ENCODE data around the gene ZMYND10. TPM values are rescaled to one million over a fixed set of nuclear protein-coding genes. Genes with fewer than 3 reads are reported as not detected.
"Not testable (repeated sequence)": the region's sequence is repeated elsewhere in the genome, so short reads cannot be mapped to it uniquely, and the experiment has no call there.

Gene ZMYND10
- total and polyA plus RNA-seq, 5 donors from 2014 or later = 0.09 to 1.6 TPM; not detected in 3

GRCh38 chr3:50314342-50314741 is 31.2 kb downstream of the ZMYND10 start:
- peak overlapping the region in 1 of 3 donors; percentile 12 for H3K27ac Mint-ChIP-seq

GRCh38 chr3:50312041-50312440 is 33.5 kb downstream of the ZMYND10 start:
- H3K4me1 ChIP-seq (ENCODE audit: control insufficient read depth, insufficient read depth, low read length, poor library complexity, severe bottlenecking) = peaks cover 12% of the 10 kb centered on the region
- H3K36me3 Mint-ChIP-seq; H3K4me3 Mint-ChIP-seq; H3K4me3 ChIP-seq (ENCODE audit: low read depth, low read length); H3K27ac Mint-ChIP-seq; H3K9me3 Mint-ChIP-seq; DNase-seq; H3K27ac ChIP-seq (ENCODE audit: insufficient read depth, low read length, poor library complexity, severe bottlenecking); H3K9me3 ChIP-seq (ENCODE audit: control insufficient read depth in 2 of 2, low read length in 2 of 2); H3K36me3 ChIP-seq (ENCODE audit: control insufficient read depth, insufficient read depth, low read length); ATAC-seq (ENCODE audit: low read depth in 2 of 2); H3K27me3 ChIP-seq (ENCODE audit: control insufficient read depth, insufficient read depth, low read length); H3K27me3 Mint-ChIP-seq: not testable (repeated sequence)
- H3K4me1 Mint-ChIP-seq = peaks cover 5 to 19% (median 12%) of the 10 kb centered on the region in 4 donors

More at GRCh38 chr3:50314342-50314741, 31.2 kb downstream of the ZMYND10 start:
- H3K27me3 Mint-ChIP-seq = peaks cover 5% of the 10 kb centered on the region
- H3K4me3 Mint-ChIP-seq = no peak overlapping the region
- Histone ChIP-seq H3K9me3 (ENCODE audit: control insufficient read depth in 2 of 2, low read length in 2 of 2) (no peaks in the 10 kb centered on the region), H3K4me3 (ENCODE audit: low read depth, low read length) (no peak overlapping the region), H3K36me3 (ENCODE audit: control insufficient read depth, insufficient read depth, low read length) (no peaks in the 10 kb centered on the region), H3K27ac (ENCODE audit: insufficient read depth, low read length, poor library complexity, severe bottlenecking) (no peak overlapping the region), H3K4me1 (ENCODE audit: control insufficient read depth, insufficient read depth, low read length, poor library complexity, severe bottlenecking) (peaks cover 19% of the 10 kb centered on the region), H3K27me3 (ENCODE audit: control insufficient read depth, insufficient read depth, low read length) (no peaks in the 10 kb centered on the region)
- no peak for DNase-seq
- peaks cover 3% of the 10 kb centered on the region for H3K36me3 Mint-ChIP-seq
- ATAC-seq (ENCODE audit: low read depth in 2 of 2) = no peak
- H3K9me3 Mint-ChIP-seq = no peaks in the 10 kb centered on the region
- peaks cover 5 to 31% (median 16%) of the 10 kb centered on the region in 4 donors for H3K4me1 Mint-ChIP-seq

- no peak for DNase-seq
- Histone ChIP-seq H3K27me3 (ENCODE audit: control insufficient read depth, insufficient read depth, low read length) (no peaks in the 10 kb centered on the region), H3K4me3 (ENCODE audit: low read depth, low read length) (no peak overlapping the region), H3K9me3 (ENCODE audit: control insufficient read depth in 2 of 2, low read length in 2 of 2) (no peaks in the 10 kb centered on the region), H3K4me1 (ENCODE audit: control insufficient read depth, insufficient read depth, low read length, poor library complexity, severe bottlenecking) (peaks cover 10% of the 10 kb centered on the region), H3K27ac (ENCODE audit: insufficient read depth, low read length, poor library complexity, severe bottlenecking) (no peak overlapping the region), H3K36me3 (ENCODE audit: control insufficient read depth, insufficient read depth, low read length) (no peaks in the 10 kb centered on the region)
- H3K27ac Mint-ChIP-seq = no peak overlapping the region
- H3K36me3 Mint-ChIP-seq = no peaks in the 10 kb centered on the region
- H3K4me3 Mint-ChIP-seq = no peak overlapping the region
- H3K27me3 Mint-ChIP-seq = no peaks in the 10 kb centered on the region
- no peak for ATAC-seq (ENCODE audit: low read depth in 2 of 2)
- H3K4me1 Mint-ChIP-seq = peaks cover 0 to 20% (median 5%) of the 10 kb centered on the region in 4 donors
- H3K9me3 Mint-ChIP-seq = no peaks in the 10 kb centered on the region
These were observed 40.9 kb downstream of the ZMYND10 start for GRCh38 chr3:50304601-50305000.

- no peaks in the 10 kb centered on the region for H3K27me3 ChIP-seq (ENCODE audit: control insufficient read depth, insufficient read depth, low read length)
- ATAC-seq (ENCODE audit: low read depth in 2 of 2) = no peak
- H3K4me1 ChIP-seq (ENCODE audit: control insufficient read depth, insufficient read depth, low read length, poor library complexity, severe bottlenecking) = peaks cover 20% of the 10 kb centered on the region
- Mint-ChIP-seq H3K36me3 (no peaks in the 10 kb centered on the region), H3K4me3 (no peak within 1 kb of the TSS), H3K27me3 (no peaks in the 10 kb centered on the region), H3K9me3 (no peaks in the 10 kb centered on the region), H3K4me1 (peaks cover 0 to 31% (median 11%) of the 10 kb centered on the region in 4 donors), H3K27ac (peak within 1 kb of the TSS in 1 of 3 donors; percentile 48)
- H3K36me3 ChIP-seq (ENCODE audit: control insufficient read depth, insufficient read depth, low read length) = no peaks in the 10 kb centered on the region
- no peak within 1 kb of the TSS for H3K27ac ChIP-seq (ENCODE audit: insufficient read depth, low read length, poor library complexity, severe bottlenecking)
- H3K9me3 ChIP-seq (ENCODE audit: control insufficient read depth in 2 of 2, low read length in 2 of 2) = no peaks in the 10 kb centered on the region
- DNase-seq = no peak
- no peak within 1 kb of the TSS for H3K4me3 ChIP-seq (ENCODE audit: low read depth, low read length)
These were observed 42.3 kb downstream of the ZMYND10 start, which contains the start of gene HYAL1 for GRCh38 chr3:50303013-50303815. TSS of gene HYAL1 (minus strand) at chr3:50303574. CDS start at chr3:50302956, 618 bp downstream.

GRCh38 chr3:50302095-50303012 is 43.2 kb downstream of the ZMYND10 start:
- Mint-ChIP-seq H3K27ac (no peak overlapping the region), H3K9me3 (no peaks in the 10 kb centered on the region), H3K36me3 (no peaks in the 10 kb centered on the region), H3K4me3 (peak overlapping the region in 2 of 4 donors; percentile 26 to 47), H3K4me1 (peaks cover 0 to 39% (median 14%) of the 10 kb centered on the region in 4 donors), H3K27me3 (no peaks in the 10 kb centered on the region)
- DNase-seq = no peak
- H3K27ac ChIP-seq (ENCODE audit: insufficient read depth, low read length, poor library complexity, severe bottlenecking) = no peak overlapping the region
- no peak overlapping the region for H3K4me3 ChIP-seq (ENCODE audit: low read depth, low read length)
- no peak for ATAC-seq (ENCODE audit: low read depth in 2 of 2)
- H3K9me3 ChIP-seq (ENCODE audit: control insufficient read depth in 2 of 2, low read length in 2 of 2) = no peaks in the 10 kb centered on the region
- H3K4me1 ChIP-seq (ENCODE audit: control insufficient read depth, insufficient read depth, low read length, poor library complexity, severe bottlenecking) = peaks cover 25% of the 10 kb centered on the region
- H3K27me3 ChIP-seq (ENCODE audit: control insufficient read depth, insufficient read depth, low read length) = no peaks in the 10 kb centered on the region
- H3K36me3 ChIP-seq (ENCODE audit: control insufficient read depth, insufficient read depth, low read length) = no peaks in the 10 kb centered on the region

GRCh38 chr3:50300681-50301254 is 44.8 kb downstream of the ZMYND10 start:
- no peaks in the 10 kb centered on the region for H3K9me3 Mint-ChIP-seq
- Histone ChIP-seq H3K4me1 (ENCODE audit: control insufficient read depth, insufficient read depth, low read length, poor library complexity, severe bottlenecking) (peaks cover 25% of the 10 kb centered on the region), H3K27ac (ENCODE audit: insufficient read depth, low read length, poor library complexity, severe bottlenecking) (no peak overlapping the region), H3K27me3 (ENCODE audit: control insufficient read depth, insufficient read depth, low read length) (no peaks in the 10 kb centered on the region), H3K4me3 (ENCODE audit: low read depth, low read length) (no peak overlapping the region), H3K9me3 (ENCODE audit: control insufficient read depth in 2 of 2, low read length in 2 of 2) (no peaks in the 10 kb centered on the region), H3K36me3 (ENCODE audit: control insufficient read depth, insufficient read depth, low read length) (no peaks in the 10 kb centered on the region)
- H3K27me3 Mint-ChIP-seq = no peaks in the 10 kb centered on the region
- peak overlapping the region in 2 of 3 donors; percentile 99 to 100 for H3K27ac Mint-ChIP-seq
- peak overlapping the region; percentile 56 to 98 (median 84) for H3K4me3 Mint-ChIP-seq
- H3K4me1 Mint-ChIP-seq = peaks cover 0 to 43% (median 16%) of the 10 kb centered on the region in 4 donors
- DNase-seq (no peak), ATAC-seq (ENCODE audit: low read depth in 2 of 2) (no peak)
- no peaks in the 10 kb centered on the region for H3K36me3 Mint-ChIP-seq

GRCh38 chr3:50299929-50300680 is 45.4 kb downstream of the ZMYND10 start:
- peaks cover 0 to 43% (median 16%) of the 10 kb centered on the region in 4 donors for H3K4me1 Mint-ChIP-seq
- DNase-seq = peak in 1 of 3 donors; percentile 37
- Histone ChIP-seq H3K4me1 (ENCODE audit: control insufficient read depth, insufficient read depth, low read length, poor library complexity, severe bottlenecking) (peaks cover 25% of the 10 kb centered on the region), H3K27ac (ENCODE audit: insufficient read depth, low read length, poor library complexity, severe bottlenecking) (peak overlapping the region; percentile 96), H3K27me3 (ENCODE audit: control insufficient read depth, insufficient read depth, low read length) (no peaks in the 10 kb centered on the region), H3K36me3 (ENCODE audit: control insufficient read depth, insufficient read depth, low read length) (no peaks in the 10 kb centered on the region), H3K4me3 (ENCODE audit: low read depth, low read length) (peak overlapping the region; percentile 56), H3K9me3 (ENCODE audit: control insufficient read depth in 2 of 2, low read length in 2 of 2) (no peaks in the 10 kb centered on the region)
- no peaks in the 10 kb centered on the region for H3K36me3 Mint-ChIP-seq
- peak overlapping the region; percentile 60 to 100 (median 99) for H3K27ac Mint-ChIP-seq
- no peaks in the 10 kb centered on the region for H3K27me3 Mint-ChIP-seq
- H3K4me3 Mint-ChIP-seq = peak overlapping the region; percentile 91 to 98 (median 96)
- ATAC-seq (ENCODE audit: low read depth in 2 of 2) = no peak
- H3K9me3 Mint-ChIP-seq = no peaks in the 10 kb centered on the region

Data from CD4-positive, CD25-positive, alpha-beta regulatory T cell (primary cell).